DND-41 (cell line): Measurements from ENCODE around the gene SCN8A.
A peak's percentile ranks its signal among the peaks of the same experiment; 100 is the strongest.

Source experiments
- ATAC-seq: fragments of 200-7000 bp; cut with Tn5 transposase; 3 replicates; pipeline ENCODE4 v1.9.1; 2021; ENCODE audit warnings: low read depth; ENCODE audit not compliant: insufficient read depth
- DNase-seq: peaks from one replicate; pipeline ENCODE4 v3.0.0-alpha.2; 2020
- H2AFZ ChIP-seq: 2 replicates; pipeline ENCODE4 v1.6.0; 2012; ENCODE audit warnings: low read depth, low read length
- H3K27ac ChIP-seq: 2 replicates; pipeline ENCODE4 v1.5.1; 2012; ENCODE audit warnings: low read length, inconsistent platforms
- H3K27me3 ChIP-seq: fragments of 200-600 bp; sonication (generic); 2 replicates; pipeline ENCODE4 v1.6.0; 2012; ENCODE audit warnings: low read length, mild to moderate bottlenecking, inconsistent platforms; ENCODE audit not compliant: insufficient read depth, poor library complexity
- H3K36me3 ChIP-seq: 2 replicates; pipeline ENCODE4 v1.5.1; 2012; ENCODE audit warnings: low read length, inconsistent platforms; ENCODE audit not compliant: insufficient read depth
- H3K4me1 ChIP-seq: 2 replicates; pipeline ENCODE4 v1.5.1; 2012; ENCODE audit warnings: mild to moderate bottlenecking, low read length; ENCODE audit not compliant: insufficient read depth
- H3K4me2 ChIP-seq: 2 replicates; pipeline ENCODE4 v1.6.0; 2012; ENCODE audit warnings: mild to moderate bottlenecking, moderate library complexity, low read length, inconsistent platforms; ENCODE audit not compliant: insufficient read depth
- H3K4me3 ChIP-seq, 2 experiments: fragments of 200-600 bp in 1 of 2; shearing (Covaris generic) in 1 of 2; 2 replicates each; pipeline ENCODE4 v1.5.1; 2012 to 2016; ENCODE audit warnings: inconsistent platforms in 2 of 2, low read length in 2 of 2, mild to moderate bottlenecking in 2 of 2, low read depth in 1 of 2, moderate library complexity in 1 of 2
- H3K79me2 ChIP-seq: 2 replicates; pipeline ENCODE4 v1.6.0; 2012; ENCODE audit warnings: low read length, inconsistent platforms; ENCODE audit not compliant: insufficient read depth
- H3K9ac ChIP-seq: 2 replicates; pipeline ENCODE4 v1.6.0; 2012; ENCODE audit warnings: low read depth, mild to moderate bottlenecking, inconsistent platforms, low read length, moderate library complexity
- H3K9me3 ChIP-seq: 2 replicates; pipeline ENCODE4 v1.5.1; 2012; ENCODE audit warnings: low read length, moderate library complexity, mild to moderate bottlenecking, inconsistent platforms; ENCODE audit not compliant: insufficient read depth, severe bottlenecking
- H4K20me1 ChIP-seq: 2 replicates; pipeline ENCODE4 v1.6.0; 2012; ENCODE audit warnings: low read length; ENCODE audit not compliant: insufficient read depth
- CTCF ChIP-seq: IDR thresholded peaks from 2 replicates; pipeline ENCODE4 v1.5.1; 2012; ENCODE audit warnings: borderline replicate concordance, low read length, moderate library complexity, mild to moderate bottlenecking; ENCODE audit not compliant: poor library complexity, severe bottlenecking; ENCODE audit errors: extremely low read depth
- EZH2 ChIP-seq: IDR thresholded peaks from 3 replicates; pipeline ENCODE4 v1.6.1; 2012; ENCODE audit warnings: borderline replicate concordance, low read depth, mild to moderate bottlenecking, moderate library complexity, low read length, inconsistent platforms; ENCODE audit not compliant: severe bottlenecking

Gene SCN8A

GRCh38 chr12:51823875-51824565, 233.0 kb downstream of the SCN8A start:
- Histone ChIP-seq H2AFZ (no peak overlapping the region), H3K4me1 (peaks cover 35% of the 10 kb centered on the region), H3K4me3 (no peak overlapping the region), H3K9me3 (no peaks in the 10 kb centered on the region), H4K20me1 (0 out of 2 replicates have a peak, but pooled peaks cover 5% of the 10 kb centered on the region), H3K4me2 (no peak overlapping the region), H3K36me3 (no peaks in the 10 kb centered on the region; the same call in 1 of the 2 replicates), H3K79me2 (peaks cover 22% of the 10 kb centered on the region), H3K27ac (no peak overlapping the region), H3K27me3 (no peaks in the 10 kb centered on the region), H3K9ac (no peak overlapping the region)
- ATAC-seq = no peak
- peak; percentile 55 for DNase-seq
- TF ChIP-seq EZH2 (no peak), CTCF (peak; percentile 71)

- Histone ChIP-seq H3K79me2 (peaks cover 11% of the 10 kb centered on the region), H4K20me1 (0 out of 2 replicates have a peak, but pooled peaks cover 5% of the 10 kb centered on the region), H3K4me1 (peaks cover 26% of the 10 kb centered on the region), H3K36me3 (no peaks in the 10 kb centered on the region; the same call in 1 of the 2 replicates), H3K4me3 (no peak overlapping the region), H3K9ac (no peak overlapping the region), H3K4me2 (no peak overlapping the region), H3K27me3 (no peaks in the 10 kb centered on the region), H3K9me3 (no peaks in the 10 kb centered on the region), H2AFZ (no peak overlapping the region), H3K27ac (no peak overlapping the region)
- TF ChIP-seq CTCF (no peak), EZH2 (no peak)
- no peak for ATAC-seq
- no peak for DNase-seq
These were observed 234.2 kb downstream of the SCN8A start for GRCh38 chr12:51825216-51825615.

- Histone ChIP-seq H3K27ac (no peak overlapping the region), H3K4me2 (no peak overlapping the region), H3K4me1 (peaks cover 28% of the 10 kb centered on the region), H3K4me3 (no peak overlapping the region), H3K27me3 (no peaks in the 10 kb centered on the region), H2AFZ (no peak overlapping the region), H3K9ac (no peak overlapping the region), H3K9me3 (no peaks in the 10 kb centered on the region), H3K36me3 (no peaks in the 10 kb centered on the region), H3K79me2 (peaks cover 4% of the 10 kb centered on the region; the same call in 1 of the 2 replicates), H4K20me1 (0 out of 2 replicates have a peak, but pooled peaks cover 5% of the 10 kb centered on the region)
- ATAC-seq = no peak
- DNase-seq = no peak
- TF ChIP-seq EZH2 (no peak), CTCF (no peak)
These were observed 235.8 kb downstream of the SCN8A start for GRCh38 chr12:51826881-51827280.
